HepG2 (cell line): ENCODE measurements around the gene STAT6. TPM values are rescaled to one million over a fixed set of nuclear protein-coding genes. Genes with fewer than 3 reads are reported as not detected.

Source experiments
- ARID5B ChIP-seq: IDR thresholded peaks from 2 replicates; pipeline ENCODE4 v1.4.0; 2020; ENCODE audit warnings: mild to moderate bottlenecking, missing genetic modification reagents
- ATAD3A ChIP-seq: sonication (generic); formaldehyde crosslinking; IDR thresholded peaks from 2 replicates; pipeline ENCODE4 v1.4.0; 2020; ENCODE audit warnings: missing genetic modification reagents
- DNMT3B ChIP-seq: conservative IDR thresholded peaks from 2 replicates; pipeline ENCODE4 v1.6.1; 2016; ENCODE audit warnings: missing biosample characterization, control low read depth
- JUND ChIP-seq: sonication (generic); formaldehyde crosslinking; IDR thresholded peaks from 2 replicates; pipeline ENCODE4 v1.8.0; 2022; ENCODE audit warnings: mild to moderate bottlenecking, missing genetic modification reagents
- ZNF326 ChIP-seq: sonication (generic); formaldehyde crosslinking; IDR thresholded peaks from 2 replicates; pipeline ENCODE4 v1.4.0; 2020; ENCODE audit warnings: missing genetic modification reagents, borderline replicate concordance
- ZNF44 ChIP-seq: sonication (generic); formaldehyde crosslinking; IDR thresholded peaks from 2 replicates; pipeline ENCODE4 v1.5.1; 2020; ENCODE audit warnings: mild to moderate bottlenecking, missing genetic modification reagents
- ZNF615 ChIP-seq: sonication (generic); formaldehyde crosslinking; IDR thresholded peaks from 2 replicates; pipeline ENCODE4 v1.5.0; 2020; ENCODE audit warnings: mild to moderate bottlenecking, missing genetic modification reagents, borderline replicate concordance
- ZNF687 ChIP-seq: sonication (generic); formaldehyde crosslinking; IDR thresholded peaks from 2 replicates; pipeline ENCODE4 v1.5.1; 2020; ENCODE audit warnings: mild to moderate bottlenecking, missing genetic modification reagents, moderate library complexity
- polyA plus RNA-seq, 8 experiments: library from polyadenylated mRNA; depleted of rRNA in 3 of 8; stranded (reverse) in 7 of 8; unstranded in 1 of 8; fragments of >200 nt; fragmentation: Illumina TruSeq in 4 of 8; extraction: Trizol in 4 of 8; gene quantifications; 2 replicates each; pipeline versions ENCODE4 v1.2.1 to v1.2.3, GENCODE V29; 2011 to 2016; ENCODE audit warnings: low read depth in 4 of 8, missing spikeins in 1 of 8, mixed read lengths in 1 of 8; ENCODE audit not compliant: insufficient read depth in 1 of 8
- total RNA-seq, 5 experiments: library from RNA; depleted of rRNA; stranded (reverse); fragments of >200 nt; fragmentation: Illumina TruSeq; extraction: Trizol; gene quantifications; 2 replicates each; pipeline ENCODE4 v1.2.3, GENCODE V29; 2016; ENCODE audit warnings: low read depth in 1 of 5
- TF ChIP-seq, protein P1 (sequence below), 2 experiments: IDR thresholded peaks; 2 replicates each; pipeline ENCODE4 v1.6.1; 2011 to 2012; ENCODE audit warnings: low read length in 2 of 2, borderline replicate concordance in 1 of 2, low read depth in 1 of 2, mild to moderate bottlenecking in 1 of 2, moderate library complexity in 1 of 2
- TF ChIP-seq, protein P2 (sequence below): sonication (generic); formaldehyde crosslinking; IDR thresholded peaks from 2 replicates; pipeline ENCODE4 v1.4.0; 2020; ENCODE audit warnings: missing genetic modification reagents

STAT6 gene
- total and polyA plus RNA-seq, 2 of the 13 experiments (the other 11 are each of a cell fraction or from before 2014, with no cell fraction given), result 28.0 to 62.2 TPM

DNA sequence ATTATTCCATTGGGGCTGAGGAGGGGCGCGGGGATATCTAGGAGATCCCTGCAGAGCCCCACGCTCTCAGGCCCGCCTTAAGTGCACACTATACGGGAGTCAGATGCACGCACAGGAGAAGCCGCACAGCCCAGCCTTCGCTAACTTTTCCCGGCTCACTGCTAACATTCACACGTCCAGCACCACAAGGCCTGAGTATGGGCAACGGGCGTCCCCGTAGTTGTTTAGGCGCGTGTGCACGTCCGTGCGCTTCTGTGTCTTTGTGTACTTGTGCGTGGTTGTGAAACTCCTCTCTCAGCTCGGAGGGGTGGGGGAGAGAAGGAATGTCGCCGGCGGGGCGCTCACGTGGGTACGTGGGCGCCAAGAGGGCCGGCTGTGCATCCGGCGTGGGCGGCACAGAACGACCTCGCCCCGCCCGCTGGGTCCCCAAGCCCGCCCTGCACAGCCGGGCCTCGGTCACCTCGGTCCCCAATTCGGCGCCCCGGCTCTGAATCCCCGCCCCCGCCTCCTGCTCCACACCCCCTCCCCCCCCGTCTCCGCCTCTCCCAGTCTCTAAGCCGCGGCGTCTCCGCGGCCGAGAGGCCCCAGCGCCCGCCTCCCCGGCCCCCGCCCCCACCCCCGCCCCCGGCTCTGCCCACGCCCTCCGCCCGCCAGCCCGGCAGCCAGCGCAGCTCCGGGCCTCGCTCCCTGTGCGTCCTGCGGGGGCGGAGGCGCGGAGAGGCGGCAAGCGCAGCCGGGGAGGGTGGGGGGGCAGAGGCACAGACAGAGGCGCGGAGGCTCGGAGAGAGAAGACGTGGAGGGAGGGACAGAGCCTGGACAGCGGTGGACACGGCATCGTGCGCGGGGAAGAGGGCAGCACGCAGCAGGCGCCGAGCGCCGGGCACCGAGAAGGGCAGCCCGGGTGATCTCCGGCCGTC lies 22.6 kb downstream of the STAT6 start, which contains the start of gene NAB2 (continued):
- peak; percentile 93 for TF ChIP-seq ZNF687 (CRISPR knock-in tag)
- TF ChIP-seq, protein P1, sequence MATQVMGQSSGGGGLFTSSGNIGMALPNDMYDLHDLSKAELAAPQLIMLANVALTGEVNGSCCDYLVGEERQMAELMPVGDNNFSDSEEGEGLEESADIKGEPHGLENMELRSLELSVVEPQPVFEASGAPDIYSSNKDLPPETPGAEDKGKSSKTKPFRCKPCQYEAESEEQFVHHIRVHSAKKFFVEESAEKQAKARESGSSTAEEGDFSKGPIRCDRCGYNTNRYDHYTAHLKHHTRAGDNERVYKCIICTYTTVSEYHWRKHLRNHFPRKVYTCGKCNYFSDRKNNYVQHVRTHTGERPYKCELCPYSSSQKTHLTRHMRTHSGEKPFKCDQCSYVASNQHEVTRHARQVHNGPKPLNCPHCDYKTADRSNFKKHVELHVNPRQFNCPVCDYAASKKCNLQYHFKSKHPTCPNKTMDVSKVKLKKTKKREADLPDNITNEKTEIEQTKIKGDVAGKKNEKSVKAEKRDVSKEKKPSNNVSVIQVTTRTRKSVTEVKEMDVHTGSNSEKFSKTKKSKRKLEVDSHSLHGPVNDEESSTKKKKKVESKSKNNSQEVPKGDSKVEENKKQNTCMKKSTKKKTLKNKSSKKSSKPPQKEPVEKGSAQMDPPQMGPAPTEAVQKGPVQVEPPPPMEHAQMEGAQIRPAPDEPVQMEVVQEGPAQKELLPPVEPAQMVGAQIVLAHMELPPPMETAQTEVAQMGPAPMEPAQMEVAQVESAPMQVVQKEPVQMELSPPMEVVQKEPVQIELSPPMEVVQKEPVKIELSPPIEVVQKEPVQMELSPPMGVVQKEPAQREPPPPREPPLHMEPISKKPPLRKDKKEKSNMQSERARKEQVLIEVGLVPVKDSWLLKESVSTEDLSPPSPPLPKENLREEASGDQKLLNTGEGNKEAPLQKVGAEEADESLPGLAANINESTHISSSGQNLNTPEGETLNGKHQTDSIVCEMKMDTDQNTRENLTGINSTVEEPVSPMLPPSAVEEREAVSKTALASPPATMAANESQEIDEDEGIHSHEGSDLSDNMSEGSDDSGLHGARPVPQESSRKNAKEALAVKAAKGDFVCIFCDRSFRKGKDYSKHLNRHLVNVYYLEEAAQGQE (IDR thresholded peaks at IDR 0.05; ENCODE audit: borderline replicate concordance in 1 of 2, low read depth in 1 of 2, low read length in 2 of 2), result peak in 1 of 2 experiments; percentile 75; a peak in 1 of 4 replicates
- TF ChIP-seq ARID5B (CRISPR knock-in tag), result peak; percentile 78
- no peak for TF ChIP-seq ZNF326 (CRISPR knock-in tag)
- no peak for TF ChIP-seq ZNF615 (CRISPR knock-in tag)
- TF ChIP-seq, protein P2, sequence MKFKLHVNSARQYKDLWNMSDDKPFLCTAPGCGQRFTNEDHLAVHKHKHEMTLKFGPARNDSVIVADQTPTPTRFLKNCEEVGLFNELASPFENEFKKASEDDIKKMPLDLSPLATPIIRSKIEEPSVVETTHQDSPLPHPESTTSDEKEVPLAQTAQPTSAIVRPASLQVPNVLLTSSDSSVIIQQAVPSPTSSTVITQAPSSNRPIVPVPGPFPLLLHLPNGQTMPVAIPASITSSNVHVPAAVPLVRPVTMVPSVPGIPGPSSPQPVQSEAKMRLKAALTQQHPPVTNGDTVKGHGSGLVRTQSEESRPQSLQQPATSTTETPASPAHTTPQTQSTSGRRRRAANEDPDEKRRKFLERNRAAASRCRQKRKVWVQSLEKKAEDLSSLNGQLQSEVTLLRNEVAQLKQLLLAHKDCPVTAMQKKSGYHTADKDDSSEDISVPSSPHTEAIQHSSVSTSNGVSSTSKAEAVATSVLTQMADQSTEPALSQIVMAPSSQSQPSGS (CRISPR knock-in tag), result peak; percentile 67
- no peak for TF ChIP-seq ATAD3A
- no peak for TF ChIP-seq ZNF44 (CRISPR knock-in tag)
- no peak for TF ChIP-seq DNMT3B (CRISPR knock-in tag)
- TF ChIP-seq JUND (CRISPR knock-in tag), result 0 out of 2 replicates have a peak, but pooled peaks have one; percentile 73
